Activated naive CD4-positive, alpha-beta T cell treated with anti-CD3 and anti-CD28 coated beads, Interleukin-2, amount 50 U/mL, for 24 hours (primary cell): ENCODE results near the gene UBE2G1.
"Not testable (repeated sequence)": the region's sequence is repeated elsewhere in the genome, so short reads cannot be mapped to it uniquely, and the experiment has no call there.

Experiments
- H3K27ac Mint-ChIP-seq: one replicate; pipeline ENCODE4 v1.8.0; 2021; ENCODE audit warnings: mild to moderate bottlenecking, mixed read lengths
- H3K27me3 Mint-ChIP-seq: one replicate; pipeline ENCODE4 v1.8.0; 2021; ENCODE audit warnings: mixed read lengths
- H3K36me3 Mint-ChIP-seq: one replicate; pipeline ENCODE4 v1.8.0; 2021; ENCODE audit warnings: mixed read lengths
- H3K4me1 Mint-ChIP-seq: one replicate; pipeline ENCODE4 v1.8.0; 2021; ENCODE audit warnings: mixed read lengths
- H3K4me3 Mint-ChIP-seq: one replicate; pipeline ENCODE4 v1.8.0; 2021; ENCODE audit warnings: mild to moderate bottlenecking, mixed read lengths
- H3K9me3 Mint-ChIP-seq: one replicate; pipeline ENCODE4 v1.8.0; 2021; ENCODE audit warnings: mixed read lengths

UBE2G1 gene

DNA sequence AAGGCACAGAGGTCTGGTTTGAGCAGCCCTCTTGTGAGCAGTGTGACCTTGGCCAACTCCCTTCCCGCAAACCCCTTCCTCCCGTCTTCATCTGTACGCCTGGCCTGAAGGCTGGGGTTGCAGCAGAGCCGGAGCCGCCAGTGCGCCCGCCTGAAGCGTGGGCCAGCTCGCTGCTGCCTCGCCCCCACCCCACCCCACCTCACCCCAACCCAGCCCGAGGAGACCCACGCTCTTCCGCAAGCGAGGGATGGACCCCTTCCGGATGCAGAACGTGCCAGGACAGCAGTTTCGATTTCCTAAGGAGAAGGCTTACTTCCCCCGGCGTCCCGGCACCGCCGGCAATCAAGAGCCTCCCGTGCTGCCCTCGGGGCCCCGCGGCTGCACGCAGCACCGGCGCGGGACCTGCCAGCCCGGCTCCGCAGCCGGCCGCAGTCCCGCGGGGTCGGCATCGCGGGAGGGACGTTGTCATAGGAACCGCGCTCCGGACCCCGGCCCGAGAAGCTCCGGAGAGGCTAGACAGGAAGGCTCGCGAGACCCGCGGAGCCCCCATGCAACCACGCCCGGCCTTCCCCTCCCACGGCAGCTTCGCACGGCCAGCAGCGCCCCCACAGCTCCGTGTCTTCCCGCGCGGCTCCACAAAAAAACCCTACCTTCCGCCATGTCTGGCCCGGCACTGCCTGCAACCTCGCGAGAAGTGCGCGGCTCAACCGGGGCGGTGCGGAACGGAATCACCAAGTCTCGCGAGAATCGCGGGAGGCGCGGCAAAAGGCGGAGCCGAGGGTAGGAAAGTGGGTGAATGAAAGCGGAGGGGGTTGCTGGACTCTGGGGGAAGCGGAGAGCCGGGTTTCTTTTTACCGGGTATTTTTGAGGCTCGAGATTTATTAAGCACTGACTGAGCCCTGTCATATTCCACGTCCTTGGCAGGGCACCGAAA, 102.9 kb downstream of the UBE2G1 start, which contains the start of gene ANKFY1:
Gene ANKFY1 (minus strand): TSS at position 698 of the 934 bp plus-strand sequence. CDS start 38 bp downstream, at position 660.
- peak within 1 kb of the TSS; percentile 96 for H3K27ac Mint-ChIP-seq
- H3K36me3 Mint-ChIP-seq, result peaks cover 5% of the 10 kb centered on the region
- peaks cover 40% of the 10 kb centered on the region for H3K4me1 Mint-ChIP-seq
- H3K4me3 Mint-ChIP-seq, result peak within 1 kb of the TSS; percentile 97
- H3K9me3 Mint-ChIP-seq, result no peaks in the 10 kb centered on the region
- H3K27me3 Mint-ChIP-seq, result no peaks in the 10 kb centered on the region

DNA sequence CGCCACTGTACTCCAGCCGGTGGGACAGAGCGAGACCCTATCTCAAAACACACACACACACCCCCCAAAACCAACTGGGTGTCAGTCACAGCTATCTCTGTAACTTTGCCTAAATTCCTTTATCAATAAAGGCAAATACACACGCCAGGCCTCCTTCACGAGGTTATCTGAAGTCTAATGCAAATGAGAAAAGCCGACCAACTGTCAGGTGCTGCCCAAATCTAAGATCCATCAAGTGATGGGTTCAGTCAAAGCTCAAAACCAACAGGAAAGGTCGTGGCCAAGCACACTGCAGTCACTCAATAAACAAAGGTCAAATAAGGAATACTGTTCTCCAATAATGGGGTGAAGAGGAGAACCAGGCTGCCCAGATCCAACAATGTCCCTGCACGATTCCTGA, 103.8 kb downstream of the UBE2G1 start:
- peak overlapping the region; percentile 77 for H3K27ac Mint-ChIP-seq
- H3K9me3 Mint-ChIP-seq, result no peaks in the 10 kb centered on the region
- H3K27me3 Mint-ChIP-seq, result no peaks in the 10 kb centered on the region
- H3K4me1 Mint-ChIP-seq, result peaks cover 43% of the 10 kb centered on the region
- peak overlapping the region; percentile 88 for H3K4me3 Mint-ChIP-seq
- peaks cover 8% of the 10 kb centered on the region for H3K36me3 Mint-ChIP-seq

DNA sequence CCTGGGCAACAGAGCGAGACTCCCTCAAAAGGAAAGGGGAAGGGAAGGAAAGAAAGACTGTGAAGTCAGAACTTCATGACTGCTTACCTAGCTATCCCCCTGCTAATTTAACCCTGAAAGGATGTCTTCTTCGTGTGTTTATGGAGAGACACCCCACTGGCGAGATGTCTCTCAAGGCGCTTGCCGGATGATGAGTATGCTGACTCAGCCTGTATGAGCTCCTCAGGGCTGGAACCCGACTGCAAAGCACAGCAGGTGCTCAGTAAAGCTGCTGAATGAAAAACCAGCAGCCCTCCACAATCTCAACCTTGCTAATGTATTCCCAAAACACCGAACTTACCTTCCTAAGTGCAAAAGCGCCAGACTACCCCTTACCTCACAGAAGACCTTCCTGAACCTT, 105.0 kb downstream of the UBE2G1 start:
- H3K27ac Mint-ChIP-seq, result peak overlapping the region; percentile 8
- peaks cover 8% of the 10 kb centered on the region for H3K36me3 Mint-ChIP-seq
- H3K9me3 Mint-ChIP-seq, result no peaks in the 10 kb centered on the region
- peaks cover 56% of the 10 kb centered on the region for H3K4me1 Mint-ChIP-seq
- no peaks in the 10 kb centered on the region for H3K27me3 Mint-ChIP-seq
- H3K4me3 Mint-ChIP-seq, result no peak overlapping the region

DNA sequence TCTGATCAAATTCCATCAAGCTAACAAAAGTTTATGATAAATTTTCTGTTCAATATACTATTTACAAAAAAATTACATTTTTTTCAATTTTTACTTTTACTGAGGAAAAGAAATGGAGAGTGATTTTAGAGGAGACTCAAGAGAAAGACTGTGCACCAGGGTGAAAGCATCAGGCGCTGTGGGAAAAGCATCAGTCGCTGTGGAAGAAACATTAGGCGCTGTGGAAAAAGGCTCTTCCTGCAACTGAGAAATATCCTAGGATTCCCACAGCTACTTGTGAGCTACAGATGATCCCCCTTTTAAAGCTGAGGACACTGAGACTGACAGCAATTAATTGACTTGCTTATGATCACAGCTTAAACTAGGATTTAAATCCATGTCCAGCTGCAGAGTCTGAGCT, 107.6 kb downstream of the UBE2G1 start:
- H3K36me3 Mint-ChIP-seq, result peaks cover 12% of the 10 kb centered on the region
- H3K4me1 Mint-ChIP-seq, result peaks cover 53% of the 10 kb centered on the region
- no peak overlapping the region for H3K4me3 Mint-ChIP-seq
- H3K9me3 Mint-ChIP-seq, result no peaks in the 10 kb centered on the region
- no peaks in the 10 kb centered on the region for H3K27me3 Mint-ChIP-seq
- H3K27ac Mint-ChIP-seq, result no peak overlapping the region

DNA sequence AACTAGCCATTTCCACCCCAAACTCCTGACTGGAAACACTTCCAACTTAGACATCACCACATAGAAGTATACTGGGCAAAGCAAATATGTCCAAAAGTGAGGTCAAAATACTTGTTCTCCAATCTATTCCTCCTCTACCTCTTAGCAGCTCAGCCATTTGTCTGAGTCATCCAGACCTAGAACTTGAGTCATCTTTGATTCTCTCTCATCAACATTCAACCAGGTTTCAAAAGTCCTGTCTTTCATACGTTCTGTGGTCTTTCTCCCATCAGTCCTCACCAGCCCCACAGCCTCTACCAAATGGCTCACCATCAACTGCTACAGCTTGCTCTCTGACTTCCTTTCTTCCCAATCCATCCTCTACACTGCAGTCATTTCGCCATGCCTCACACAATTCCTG, 109.5 kb downstream of the UBE2G1 start:
- H3K27me3 Mint-ChIP-seq, result no peaks in the 10 kb centered on the region
- no peak overlapping the region for H3K27ac Mint-ChIP-seq
- peaks cover 12% of the 10 kb centered on the region for H3K36me3 Mint-ChIP-seq
- no peak overlapping the region for H3K4me3 Mint-ChIP-seq
- H3K9me3 Mint-ChIP-seq, result no peaks in the 10 kb centered on the region
- peaks cover 49% of the 10 kb centered on the region for H3K4me1 Mint-ChIP-seq

DNA sequence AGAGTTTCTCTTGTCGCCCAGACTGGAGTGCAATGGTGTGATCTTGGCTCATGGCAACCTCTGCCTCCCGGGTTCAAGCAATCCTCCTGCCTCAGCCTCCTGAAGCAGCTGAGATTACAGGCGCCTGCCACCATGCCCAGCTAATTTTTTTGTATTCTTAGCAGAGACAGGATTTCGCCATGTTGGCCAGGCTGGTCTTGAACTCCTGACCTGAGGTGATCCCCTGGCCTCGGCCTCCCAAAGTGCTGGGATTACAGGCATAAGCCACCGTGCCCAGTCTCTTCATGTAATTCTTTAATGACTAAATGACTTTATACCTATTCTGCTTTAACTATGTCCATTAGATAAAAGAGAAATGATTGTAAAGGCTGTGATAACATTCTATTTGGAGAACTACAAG, 111.2 kb downstream of the UBE2G1 start:
- not testable (repeated sequence) for H3K4me3 Mint-ChIP-seq, H3K27me3 Mint-ChIP-seq, H3K27ac Mint-ChIP-seq, H3K9me3 Mint-ChIP-seq
- peaks cover 53% of the 10 kb centered on the region for H3K4me1 Mint-ChIP-seq
- H3K36me3 Mint-ChIP-seq, result peaks cover 12% of the 10 kb centered on the region

DNA sequence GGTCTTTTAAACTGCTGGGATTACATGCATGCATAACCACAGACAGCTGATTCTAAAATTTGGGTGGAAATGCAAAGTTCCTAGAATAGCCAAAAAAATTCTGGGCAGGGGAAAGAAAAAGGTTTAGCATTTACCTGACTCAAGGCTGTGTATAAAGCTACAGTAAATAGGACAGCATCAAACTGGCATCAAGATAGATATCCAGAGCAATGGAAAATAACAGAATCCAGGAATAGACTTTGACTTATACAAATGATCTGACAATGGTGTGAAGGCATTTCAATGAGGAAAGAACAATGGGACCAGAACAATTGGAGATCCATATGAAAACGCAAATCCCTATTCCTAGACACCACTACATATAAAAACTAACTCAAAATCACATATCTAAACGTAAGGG, 115.6 kb downstream of the UBE2G1 start:
- Mint-ChIP-seq H3K4me3 (no peak overlapping the region), H3K36me3 (peaks cover 4% of the 10 kb centered on the region), H3K4me1 (peaks cover 63% of the 10 kb centered on the region), H3K27ac (no peak overlapping the region), H3K9me3 (no peaks in the 10 kb centered on the region), H3K27me3 (no peaks in the 10 kb centered on the region)

DNA sequence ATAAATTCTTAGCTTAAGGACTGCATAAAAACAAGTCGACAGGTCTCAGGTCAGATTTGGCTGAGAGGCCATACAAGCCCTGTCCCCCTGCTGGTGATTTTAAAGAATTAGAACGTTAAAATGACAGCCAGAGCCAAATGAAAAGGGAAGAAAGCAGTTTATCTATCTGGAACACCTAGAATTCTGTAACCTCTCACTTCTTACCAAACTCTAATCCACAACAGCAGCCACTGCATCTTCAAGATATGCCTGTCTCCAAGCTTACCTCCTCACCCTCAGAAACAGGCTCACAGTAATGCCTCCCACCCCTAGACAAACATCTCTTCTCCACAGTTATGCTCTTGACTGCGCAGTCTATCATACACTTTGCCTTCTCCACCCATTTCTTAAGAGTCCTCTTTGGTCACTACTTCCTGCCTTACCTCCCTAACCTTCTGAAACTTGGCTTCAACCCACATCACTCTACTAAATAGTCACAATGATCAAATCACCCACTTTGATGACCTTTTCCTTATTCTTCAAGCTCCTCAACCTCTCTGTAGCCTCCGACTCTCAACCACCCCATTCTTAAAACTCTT, 116.9 kb downstream of the UBE2G1 start:
- H3K27ac Mint-ChIP-seq, result no peak overlapping the region
- H3K4me3 Mint-ChIP-seq, result no peak overlapping the region
- H3K27me3 Mint-ChIP-seq, result no peaks in the 10 kb centered on the region
- peaks cover 66% of the 10 kb centered on the region for H3K4me1 Mint-ChIP-seq
- H3K36me3 Mint-ChIP-seq, result no peaks in the 10 kb centered on the region
- H3K9me3 Mint-ChIP-seq, result no peaks in the 10 kb centered on the region

DNA sequence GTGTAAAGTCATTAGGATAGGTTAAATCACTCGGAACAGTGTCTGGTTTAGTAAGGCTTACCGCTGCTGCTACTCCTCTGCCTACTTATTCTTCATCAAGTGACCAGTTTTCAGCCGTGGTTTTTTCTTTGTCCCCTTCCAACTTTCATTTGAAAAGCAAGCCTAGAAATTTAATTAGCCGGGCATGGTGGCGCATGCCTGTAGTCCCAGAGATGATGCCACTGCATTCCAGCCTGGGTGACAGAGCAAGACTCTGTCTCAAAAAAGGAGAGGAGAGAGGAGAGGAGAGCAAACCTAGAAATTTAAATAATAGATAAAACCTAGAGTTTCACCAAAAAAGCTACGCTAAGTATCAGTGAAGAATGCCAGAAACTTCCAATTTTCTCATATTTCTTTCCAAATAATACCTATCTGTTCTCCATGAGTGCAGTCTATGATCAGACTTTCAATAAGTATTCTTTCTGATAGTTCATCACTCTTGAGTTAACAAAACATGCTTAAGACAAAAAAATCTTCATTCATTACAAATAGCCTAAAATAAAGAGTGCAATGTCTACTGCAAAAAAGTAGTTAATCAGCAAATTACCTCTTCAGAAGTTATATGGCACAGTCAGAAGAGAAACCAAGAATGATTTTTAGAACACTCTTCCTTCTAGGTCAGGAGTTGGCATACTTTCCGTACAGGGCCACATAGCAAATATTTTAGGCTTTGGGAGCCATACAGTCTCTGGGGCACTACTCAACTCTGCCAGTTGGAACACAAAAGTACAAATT, 117.8 kb downstream of the UBE2G1 start:
- peaks cover 67% of the 10 kb centered on the region for H3K4me1 Mint-ChIP-seq
- H3K4me3 Mint-ChIP-seq, result no peak overlapping the region
- H3K27ac Mint-ChIP-seq, result no peak overlapping the region
- no peaks in the 10 kb centered on the region for H3K9me3 Mint-ChIP-seq
- H3K36me3 Mint-ChIP-seq, result no peaks in the 10 kb centered on the region
- H3K27me3 Mint-ChIP-seq, result no peaks in the 10 kb centered on the region

DNA sequence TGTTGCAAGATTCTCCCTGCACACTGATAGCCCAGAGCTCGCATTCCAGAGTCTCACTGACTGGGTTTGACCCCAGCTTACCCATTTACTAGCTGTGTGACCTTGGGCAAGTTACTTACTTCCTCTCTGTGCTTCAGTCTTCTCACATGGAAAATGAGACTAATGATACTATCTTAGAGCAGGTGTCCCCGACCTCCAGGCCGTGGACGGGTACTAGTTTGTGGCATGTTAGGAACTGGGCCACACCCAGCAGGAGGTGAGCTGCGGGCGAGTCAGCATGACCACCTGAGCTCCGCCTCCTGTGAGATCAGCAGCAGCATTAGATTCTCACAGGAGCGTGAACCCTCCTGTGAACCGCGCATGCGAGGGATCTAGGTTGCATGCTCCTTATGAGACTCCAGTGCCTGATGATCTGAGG, 118.5 kb downstream of the UBE2G1 start:
- H3K36me3 Mint-ChIP-seq, result no peaks in the 10 kb centered on the region
- H3K4me3 Mint-ChIP-seq, result no peak overlapping the region
- no peaks in the 10 kb centered on the region for H3K27me3 Mint-ChIP-seq
- peaks cover 62% of the 10 kb centered on the region for H3K4me1 Mint-ChIP-seq
- H3K9me3 Mint-ChIP-seq, result no peaks in the 10 kb centered on the region
- H3K27ac Mint-ChIP-seq, result no peak overlapping the region

DNA sequence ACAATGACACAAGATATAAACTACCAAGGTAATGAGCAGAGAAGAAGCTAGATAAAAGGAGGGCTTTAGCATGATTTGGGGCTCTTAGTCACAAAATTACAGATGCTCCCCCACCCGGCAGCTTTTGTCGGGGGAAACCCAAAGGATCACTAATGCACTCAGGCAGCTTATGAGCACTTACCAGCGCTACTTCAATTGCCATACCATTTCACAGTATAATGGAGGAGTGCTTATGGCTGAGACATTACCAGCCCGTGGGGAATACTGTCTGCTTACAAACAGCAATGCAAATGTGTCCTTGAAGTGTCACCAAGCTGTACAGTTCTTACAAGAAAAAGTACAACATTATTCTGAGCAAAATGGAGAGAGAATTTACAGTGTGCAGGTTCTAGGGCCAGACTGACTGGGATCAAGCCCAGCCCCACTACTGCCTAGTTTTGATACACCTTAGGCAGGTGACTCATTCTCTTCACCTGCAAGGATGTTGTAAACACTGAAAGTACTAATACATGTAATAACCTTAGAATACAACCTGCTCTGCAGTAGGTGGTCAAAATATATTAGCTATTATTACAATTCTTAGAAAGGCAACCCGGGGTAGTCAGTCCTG, 119.0 kb downstream of the UBE2G1 start:
- no peaks in the 10 kb centered on the region for H3K27me3 Mint-ChIP-seq
- H3K4me1 Mint-ChIP-seq, result peaks cover 62% of the 10 kb centered on the region
- H3K9me3 Mint-ChIP-seq, result no peaks in the 10 kb centered on the region
- no peak overlapping the region for H3K27ac Mint-ChIP-seq
- no peak overlapping the region for H3K4me3 Mint-ChIP-seq
- no peaks in the 10 kb centered on the region for H3K36me3 Mint-ChIP-seq

DNA sequence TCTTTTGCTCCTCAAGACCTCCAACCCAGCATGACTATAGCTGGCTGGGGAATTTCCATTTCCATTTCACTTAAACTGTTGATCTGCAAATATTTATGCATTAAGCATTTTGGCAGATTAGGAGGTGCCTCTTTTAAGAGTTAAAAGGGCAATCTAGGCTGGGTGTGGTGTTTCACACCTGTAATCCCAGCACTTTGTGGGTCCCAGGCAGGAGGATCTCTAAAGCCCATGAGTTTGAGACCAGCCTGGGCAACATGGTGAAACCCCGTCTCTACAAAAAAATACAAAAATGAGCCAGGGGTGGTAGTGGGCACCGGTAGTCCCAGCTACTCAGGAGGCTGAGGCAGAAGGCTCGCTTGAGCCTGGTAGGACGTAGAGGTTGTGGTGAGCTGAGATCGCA, 119.8 kb downstream of the UBE2G1 start:
- Mint-ChIP-seq H3K36me3 (no peaks in the 10 kb centered on the region), H3K27me3 (no peaks in the 10 kb centered on the region), H3K4me1 (peaks cover 58% of the 10 kb centered on the region), H3K9me3 (no peaks in the 10 kb centered on the region), H3K27ac (peak overlapping the region; percentile 33), H3K4me3 (no peak overlapping the region)

DNA sequence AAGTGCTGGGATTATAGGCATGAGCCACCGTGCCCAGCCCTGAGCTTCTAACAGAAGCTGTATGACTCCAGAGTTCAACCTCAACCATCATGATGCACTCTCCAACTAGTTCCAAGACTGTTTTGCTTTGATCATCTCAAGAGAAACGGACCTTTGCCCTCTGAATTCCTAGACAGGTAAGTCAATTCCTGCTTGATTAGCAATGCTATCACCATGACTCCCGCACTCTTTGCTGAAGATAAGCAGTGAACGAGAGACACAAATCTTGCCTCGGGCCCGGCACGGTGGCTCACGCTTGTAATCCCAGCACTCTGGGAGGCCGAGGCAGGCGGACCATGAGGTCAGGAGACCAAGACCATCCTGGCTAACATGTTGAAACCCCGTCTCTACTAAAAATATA, 124.9 kb downstream of the UBE2G1 start:
- peaks cover 18% of the 10 kb centered on the region for H3K4me1 Mint-ChIP-seq
- H3K4me3 Mint-ChIP-seq, result no peak overlapping the region
- H3K27me3 Mint-ChIP-seq, result no peaks in the 10 kb centered on the region
- H3K9me3 Mint-ChIP-seq, result no peaks in the 10 kb centered on the region
- no peak overlapping the region for H3K27ac Mint-ChIP-seq
- H3K36me3 Mint-ChIP-seq, result peaks cover 6% of the 10 kb centered on the region

DNA sequence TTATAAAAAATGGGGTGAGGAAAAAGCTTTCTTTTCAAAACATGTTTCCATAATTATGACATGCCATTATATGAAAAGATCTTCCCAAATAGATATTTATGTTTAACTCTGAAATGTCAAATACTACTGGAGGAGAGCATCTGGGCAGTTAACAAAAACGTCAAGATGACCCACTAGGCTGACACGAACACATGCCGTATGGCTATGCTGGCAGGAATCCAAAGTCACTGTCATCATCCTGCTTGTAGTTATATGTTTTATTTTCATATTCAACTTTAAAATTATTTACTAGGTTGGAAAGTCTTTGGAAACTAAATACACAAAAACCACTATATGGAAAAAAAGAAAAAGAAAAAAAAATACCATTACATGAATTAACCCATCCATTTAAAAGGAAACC, 130.0 kb downstream of the UBE2G1 start:
- Mint-ChIP-seq H3K27ac (no peak overlapping the region), H3K36me3 (peaks cover 10% of the 10 kb centered on the region), H3K9me3 (no peaks in the 10 kb centered on the region)

More for the DNA sequence above, 130.0 kb downstream of the UBE2G1 start:
- peaks cover 19% of the 10 kb centered on the region for H3K4me1 Mint-ChIP-seq
- H3K27me3 Mint-ChIP-seq, result no peaks in the 10 kb centered on the region
- no peak overlapping the region for H3K4me3 Mint-ChIP-seq
